ENCODE data around the gene VIPR2.

VIPR2 gene

DNA sequence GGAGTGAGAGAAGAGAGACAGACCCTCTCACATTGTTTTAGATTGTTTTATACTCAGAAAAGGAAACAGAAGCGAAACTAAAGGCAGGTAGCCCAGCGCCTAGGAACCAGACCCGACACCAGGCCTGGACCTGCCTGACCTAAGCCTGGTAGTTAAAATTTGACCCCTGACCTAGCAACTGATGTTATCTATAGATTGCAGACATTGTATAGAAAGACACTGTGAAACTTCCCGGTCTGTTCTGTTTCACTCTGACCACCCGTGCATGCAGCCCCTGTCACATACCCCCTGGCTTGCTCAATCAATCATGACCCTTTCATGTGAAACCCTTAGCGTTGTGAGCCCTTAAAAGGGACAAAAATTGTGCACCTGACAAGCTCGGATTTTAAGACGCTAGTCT, 31.6 kb downstream of the VIPR2 start:
- Histone ChIP-seq H3K4me3 (ENCODE audit: low read depth, low read length) (no peak overlapping the region), H3K4me1 (ENCODE audit: control insufficient read depth, insufficient read depth, low read length, unreplicated experiment) (no peaks in the 10 kb centered on the region), H2AFZ (ENCODE audit: low read length, unreplicated experiment) (no peak overlapping the region), H3K79me2 (ENCODE audit: control insufficient read depth, insufficient read depth, low read length, unreplicated experiment) (no peaks in the 10 kb centered on the region), H3K27ac (ENCODE audit: low read depth, low read length) (no peak overlapping the region), H3K36me3 (ENCODE audit: insufficient read depth, low read length) (no peaks in the 10 kb centered on the region), H3K27me3 (ENCODE audit: insufficient read depth, low read length) (no peaks in the 10 kb centered on the region)

GRCh38 chr7:159112136-159113011, 32.3 kb downstream of the VIPR2 start:
- Histone ChIP-seq H3K27ac (ENCODE audit: low read depth, low read length) (no peak overlapping the region), H2AFZ (ENCODE audit: low read length, unreplicated experiment) (no peak overlapping the region), H3K4me3 (ENCODE audit: low read depth, low read length) (no peak overlapping the region), H3K27me3 (ENCODE audit: insufficient read depth, low read length) (no peaks in the 10 kb centered on the region), H3K4me1 (ENCODE audit: control insufficient read depth, insufficient read depth, low read length, unreplicated experiment) (no peaks in the 10 kb centered on the region), H3K79me2 (ENCODE audit: control insufficient read depth, insufficient read depth, low read length, unreplicated experiment) (no peaks in the 10 kb centered on the region), H3K36me3 (ENCODE audit: insufficient read depth, low read length) (no peaks in the 10 kb centered on the region)

GRCh38 chr7:159109653-159110035, 35.0 kb downstream of the VIPR2 start:
- Histone ChIP-seq H3K4me3 (ENCODE audit: low read depth, low read length) (no peak overlapping the region), H3K27me3 (ENCODE audit: insufficient read depth, low read length) (no peaks in the 10 kb centered on the region), H3K4me1 (ENCODE audit: control insufficient read depth, insufficient read depth, low read length, unreplicated experiment) (no peaks in the 10 kb centered on the region), H2AFZ (ENCODE audit: low read length, unreplicated experiment) (no peak overlapping the region), H3K27ac (ENCODE audit: low read depth, low read length) (no peak overlapping the region), H3K79me2 (ENCODE audit: control insufficient read depth, insufficient read depth, low read length, unreplicated experiment) (no peaks in the 10 kb centered on the region), H3K36me3 (ENCODE audit: insufficient read depth, low read length) (no peaks in the 10 kb centered on the region)

DNA sequence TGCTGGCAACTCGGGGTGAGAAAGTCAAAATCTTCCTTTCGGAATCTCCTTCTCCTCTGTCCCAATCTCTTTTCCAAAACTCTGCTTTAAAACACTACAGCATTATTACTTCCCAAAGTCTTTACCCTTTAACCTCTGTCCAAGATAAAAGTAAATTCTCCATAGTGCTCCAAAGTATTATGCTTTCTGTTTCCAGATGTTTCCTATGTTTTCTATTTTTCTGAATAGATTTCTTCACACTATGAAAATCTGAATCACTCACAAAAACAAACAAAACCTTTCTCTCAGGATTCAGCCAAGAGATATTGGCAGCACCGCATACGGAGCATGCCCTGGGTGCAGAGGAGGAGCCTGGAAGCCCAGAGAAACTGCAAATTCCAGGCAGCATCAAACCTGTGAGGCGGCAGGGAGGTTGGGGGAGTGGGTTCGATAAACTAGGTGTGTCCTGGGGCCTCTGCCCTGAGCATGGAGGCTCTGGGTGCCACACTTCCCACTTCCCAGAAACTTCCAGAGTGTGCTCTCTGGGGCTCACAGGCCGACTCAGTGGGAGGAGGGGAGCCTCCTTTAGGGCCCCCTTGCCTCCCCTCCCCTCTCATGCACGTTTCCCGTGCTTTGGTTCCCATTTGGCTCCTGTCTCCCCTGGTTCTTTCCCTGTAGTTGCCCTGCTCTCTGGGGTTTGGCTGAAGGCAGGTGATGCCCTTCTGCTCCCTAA, 35.6 kb downstream of the VIPR2 start:
- Histone ChIP-seq H3K36me3 (ENCODE audit: insufficient read depth, low read length) (no peaks in the 10 kb centered on the region), H3K27ac (ENCODE audit: low read depth, low read length) (no peak overlapping the region), H3K79me2 (ENCODE audit: control insufficient read depth, insufficient read depth, low read length, unreplicated experiment) (no peaks in the 10 kb centered on the region), H2AFZ (ENCODE audit: low read length, unreplicated experiment) (no peak overlapping the region), H3K4me1 (ENCODE audit: control insufficient read depth, insufficient read depth, low read length, unreplicated experiment) (no peaks in the 10 kb centered on the region), H3K27me3 (ENCODE audit: insufficient read depth, low read length) (no peaks in the 10 kb centered on the region), H3K4me3 (ENCODE audit: low read depth, low read length) (no peak overlapping the region)

DNA sequence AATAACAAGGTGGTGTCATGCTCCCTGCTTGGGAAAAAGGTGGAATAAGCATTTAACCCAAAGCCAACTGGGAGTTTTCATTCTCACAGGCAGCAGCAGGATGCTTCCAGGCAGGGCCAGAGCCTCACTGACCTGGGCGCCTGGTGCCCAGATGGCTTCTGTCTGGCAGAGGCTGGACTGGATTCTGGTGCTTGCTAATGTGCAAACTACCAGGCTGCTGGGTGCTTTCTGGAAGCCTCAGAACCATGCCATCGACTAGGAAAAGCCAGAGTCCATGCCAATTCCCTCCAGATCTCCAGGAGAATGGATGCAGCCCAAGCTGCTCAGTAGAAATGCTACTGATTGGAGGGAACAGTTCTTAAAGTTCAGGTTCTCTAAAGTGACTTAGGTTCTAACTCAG, 36.2 kb downstream of the VIPR2 start:
- Histone ChIP-seq H3K79me2 (ENCODE audit: control insufficient read depth, insufficient read depth, low read length, unreplicated experiment) (no peaks in the 10 kb centered on the region), H3K4me1 (ENCODE audit: control insufficient read depth, insufficient read depth, low read length, unreplicated experiment) (no peaks in the 10 kb centered on the region), H3K36me3 (ENCODE audit: insufficient read depth, low read length) (no peaks in the 10 kb centered on the region), H3K4me3 (ENCODE audit: low read depth, low read length) (no peak overlapping the region), H3K27ac (ENCODE audit: low read depth, low read length) (no peak overlapping the region), H2AFZ (ENCODE audit: low read length, unreplicated experiment) (no peak overlapping the region), H3K27me3 (ENCODE audit: insufficient read depth, low read length) (no peaks in the 10 kb centered on the region)

DNA sequence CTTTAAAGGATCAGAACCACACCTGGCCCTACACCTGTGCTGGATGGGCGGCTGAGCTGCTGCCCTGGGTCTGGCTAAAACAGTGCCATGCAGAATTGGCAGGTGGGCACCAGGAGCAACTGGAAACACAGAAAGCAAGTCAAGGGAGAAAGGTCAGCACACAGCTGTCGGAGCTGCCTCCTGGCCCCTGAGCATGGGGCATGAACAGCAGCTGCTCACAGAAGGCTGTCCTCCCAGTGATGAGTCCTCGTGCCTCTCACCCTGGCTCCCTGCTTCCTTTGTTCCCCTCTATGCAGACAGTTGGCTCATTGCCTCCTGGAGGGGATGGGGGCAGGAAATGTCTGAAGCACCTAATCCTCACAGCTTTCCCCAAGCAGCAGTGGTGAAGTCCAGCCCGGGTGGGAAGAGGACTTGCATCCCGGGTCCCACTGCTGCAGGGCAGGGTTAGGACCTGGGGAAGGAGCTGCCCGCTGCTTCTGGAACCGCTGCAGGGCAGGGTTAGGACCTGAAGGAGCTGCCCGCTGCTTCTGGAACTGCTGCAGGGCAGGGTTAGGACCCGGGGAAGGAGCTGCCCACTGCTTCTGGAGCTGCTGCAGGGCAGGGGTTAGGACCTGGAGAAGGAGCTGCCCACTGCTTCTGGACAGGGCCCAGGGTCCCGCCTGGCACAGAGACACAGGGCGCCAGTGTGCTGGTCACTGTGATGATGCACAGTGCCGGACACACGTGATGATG, 37.3 kb downstream of the VIPR2 start:
- H3K27me3 ChIP-seq (ENCODE audit: insufficient read depth, low read length) = no peaks in the 10 kb centered on the region

DNA sequence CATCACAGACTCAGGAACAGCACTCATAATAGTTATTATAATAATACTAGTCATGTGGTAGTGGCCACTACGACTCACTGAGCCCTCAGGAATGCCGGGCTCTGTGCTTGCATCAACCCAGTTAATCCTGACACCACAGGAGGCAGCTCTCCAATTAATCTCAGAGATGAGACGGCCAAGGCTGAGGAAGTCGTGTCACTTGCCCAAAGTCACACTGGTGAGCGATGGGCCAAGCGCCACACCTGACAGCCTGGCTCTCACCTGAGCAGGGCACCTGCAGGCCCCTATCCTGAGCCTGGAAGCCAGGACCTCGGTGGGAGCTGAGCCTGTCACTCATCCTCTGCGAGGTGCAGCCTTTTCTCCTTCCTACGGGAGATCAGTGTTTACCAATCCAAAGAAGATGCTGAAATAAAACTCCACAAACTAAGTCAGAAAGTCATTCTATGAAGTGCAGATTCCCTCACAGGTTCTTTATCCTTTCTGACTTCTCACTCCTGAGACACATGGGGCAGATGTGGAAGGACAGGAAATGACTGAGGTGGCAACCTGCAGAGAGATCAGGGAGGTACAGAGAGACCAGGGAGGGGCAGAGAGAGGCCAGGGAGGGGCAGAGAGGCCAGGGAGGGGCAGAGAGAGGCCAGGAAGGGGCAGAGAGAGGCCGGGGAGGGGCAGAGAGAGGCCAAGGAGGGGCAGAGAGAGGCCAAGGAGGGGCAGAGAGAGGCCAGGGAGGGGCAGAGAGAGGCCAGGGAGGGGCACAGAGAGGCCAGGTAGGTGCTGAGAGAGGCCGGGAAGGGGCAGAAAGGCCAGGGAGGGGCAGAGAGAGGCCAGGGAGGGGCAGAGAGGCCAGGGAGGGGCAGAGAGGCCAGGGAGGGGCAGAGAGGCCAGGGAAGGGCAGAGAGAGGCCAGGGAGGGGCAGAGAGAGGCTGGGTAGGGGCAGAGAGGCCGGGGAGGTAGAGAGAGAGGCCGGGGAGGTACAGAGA, 38.5 kb downstream of the VIPR2 start:
- no peaks in the 10 kb centered on the region for H3K79me2 ChIP-seq (ENCODE audit: control insufficient read depth, insufficient read depth, low read length, unreplicated experiment)
- no peak overlapping the region for H3K27ac ChIP-seq (ENCODE audit: low read depth, low read length)
- H3K4me3 ChIP-seq (ENCODE audit: low read depth, low read length) = no peak overlapping the region
- no peaks in the 10 kb centered on the region for H3K36me3 ChIP-seq (ENCODE audit: insufficient read depth, low read length)
- no peaks in the 10 kb centered on the region for H3K27me3 ChIP-seq (ENCODE audit: insufficient read depth, low read length)
- no peak overlapping the region for H2AFZ ChIP-seq (ENCODE audit: low read length, unreplicated experiment)
- no peaks in the 10 kb centered on the region for H3K4me1 ChIP-seq (ENCODE audit: control insufficient read depth, insufficient read depth, low read length, unreplicated experiment)

More for the DNA sequence above, 37.3 kb downstream of the VIPR2 start:
- Histone ChIP-seq H3K27ac (ENCODE audit: low read depth, low read length) (no peak overlapping the region), H2AFZ (ENCODE audit: low read length, unreplicated experiment) (no peak overlapping the region), H3K36me3 (ENCODE audit: insufficient read depth, low read length) (no peaks in the 10 kb centered on the region), H3K79me2 (ENCODE audit: control insufficient read depth, insufficient read depth, low read length, unreplicated experiment) (no peaks in the 10 kb centered on the region), H3K4me1 (ENCODE audit: control insufficient read depth, insufficient read depth, low read length, unreplicated experiment) (no peaks in the 10 kb centered on the region), H3K4me3 (ENCODE audit: low read depth, low read length) (no peak overlapping the region)

DNA sequence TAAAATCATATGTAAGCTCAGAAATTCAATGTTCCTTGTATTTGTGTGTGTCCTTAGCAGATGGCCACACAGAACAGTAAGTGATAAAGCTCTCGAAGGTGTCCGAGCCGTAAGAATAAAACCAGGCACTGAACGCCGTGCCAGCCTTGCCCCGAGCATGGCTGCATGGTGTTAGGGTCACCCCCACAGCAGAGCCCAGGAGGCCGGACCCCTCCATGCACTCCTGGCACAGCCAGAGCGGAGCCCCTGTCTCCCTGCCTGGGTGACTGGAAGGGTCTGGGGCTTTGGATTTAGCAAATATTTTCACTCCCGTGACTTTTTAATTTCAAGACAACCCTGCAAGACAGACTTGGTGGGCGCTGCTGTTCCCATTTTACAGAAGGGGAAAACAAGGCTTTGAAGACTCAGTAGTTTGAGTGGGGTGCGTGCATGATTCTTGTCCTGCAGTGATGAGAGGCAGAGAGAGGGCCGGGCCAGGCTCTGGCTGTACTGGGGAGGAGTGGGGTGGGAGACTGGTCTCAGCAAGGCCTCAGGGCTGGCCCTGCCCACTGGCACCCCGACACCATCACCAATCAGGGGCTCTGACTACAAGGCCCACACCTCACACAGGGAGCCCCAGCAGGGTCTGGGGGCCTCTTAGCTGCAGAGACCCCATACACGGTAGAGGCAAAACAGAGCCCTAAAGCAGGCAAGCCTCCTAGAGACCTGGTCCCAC, 39.4 kb downstream of the VIPR2 start:
- Histone ChIP-seq H3K27me3 (ENCODE audit: insufficient read depth, low read length) (no peaks in the 10 kb centered on the region), H3K4me1 (ENCODE audit: control insufficient read depth, insufficient read depth, low read length, unreplicated experiment) (no peaks in the 10 kb centered on the region), H3K36me3 (ENCODE audit: insufficient read depth, low read length) (no peaks in the 10 kb centered on the region), H3K27ac (ENCODE audit: low read depth, low read length) (no peak overlapping the region), H2AFZ (ENCODE audit: low read length, unreplicated experiment) (no peak overlapping the region), H3K79me2 (ENCODE audit: control insufficient read depth, insufficient read depth, low read length, unreplicated experiment) (no peaks in the 10 kb centered on the region), H3K4me3 (ENCODE audit: low read depth, low read length) (no peak overlapping the region)

DNA sequence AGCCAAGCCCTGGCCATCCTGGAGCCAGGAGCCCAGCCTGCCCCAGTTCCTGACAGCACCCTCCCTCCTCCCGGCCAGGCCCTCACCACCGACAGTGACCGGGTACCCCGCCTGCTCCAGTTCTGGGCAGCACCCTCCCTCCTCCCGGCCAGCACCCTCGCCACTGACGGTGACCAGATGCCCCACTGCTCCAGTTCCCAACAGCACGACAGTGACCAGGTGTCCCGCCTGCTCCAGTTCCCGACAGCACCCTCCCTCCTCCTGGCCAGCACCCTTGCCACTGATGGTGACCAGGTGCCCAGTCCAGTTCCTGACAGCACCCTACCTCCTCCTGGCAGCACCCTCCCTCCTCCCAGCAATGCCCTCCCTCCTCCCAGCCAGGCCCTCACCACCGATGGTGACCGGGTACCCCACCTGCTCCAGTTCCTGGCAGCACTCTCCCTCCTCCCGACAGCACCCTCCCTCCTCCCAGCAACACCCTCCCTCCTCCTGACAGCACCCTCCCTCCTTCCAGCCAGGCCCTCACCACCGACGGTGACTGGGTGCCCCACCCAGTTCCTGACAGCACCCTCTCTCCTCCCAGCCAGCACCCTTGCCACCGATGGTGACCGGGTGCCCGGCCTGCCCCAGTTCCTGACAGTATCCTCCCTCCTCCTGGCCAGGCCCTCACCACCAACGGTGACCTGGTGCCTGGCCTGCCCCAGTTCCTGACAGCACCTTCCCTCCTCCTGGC, 40.3 kb downstream of the VIPR2 start:
- no peaks in the 10 kb centered on the region for H3K27me3 ChIP-seq (ENCODE audit: insufficient read depth, low read length)

More for the DNA sequence above, 40.3 kb downstream of the VIPR2 start:
- H3K79me2 ChIP-seq (ENCODE audit: control insufficient read depth, insufficient read depth, low read length, unreplicated experiment) = no peaks in the 10 kb centered on the region
- no peak overlapping the region for H3K4me3 ChIP-seq (ENCODE audit: low read depth, low read length)
- H3K4me1 ChIP-seq (ENCODE audit: control insufficient read depth, insufficient read depth, low read length, unreplicated experiment) = no peaks in the 10 kb centered on the region
- H2AFZ ChIP-seq (ENCODE audit: low read length, unreplicated experiment) = no peak overlapping the region
- no peaks in the 10 kb centered on the region for H3K36me3 ChIP-seq (ENCODE audit: insufficient read depth, low read length)
- H3K27ac ChIP-seq (ENCODE audit: low read depth, low read length) = no peak overlapping the region
